Endothelial cell of umbilical vein (primary cell): Measurements from ENCODE around the gene PKDCC. TPM values are rescaled to one million over a fixed set of nuclear protein-coding genes. Genes with fewer than 3 reads are reported as not detected.

Experiments used
- BruUV-seq: library from RNA; stranded (reverse); fragments of 400-500 nt; replicated peaks from 2 replicates; lab custom pipeline; 2021; lab: Mats Ljungman, UMichigan
- CTCF ChIA-PET: fragments of 300-600, 350-600 bp; sonication (Branson Sonifier 250); formaldehyde crosslinking; loops from one replicate; lab custom pipeline; 2021; ENCODE audit warnings: antibody characterized with exemption, inconsistent platforms; lab: Charles Lee
- POLR2A ChIA-PET: fragments of 300-600, 350-600 bp; sonication (Branson Sonifier 250); formaldehyde crosslinking; loops from one replicate; lab custom pipeline; 2021; ENCODE audit warnings: antibody characterized with exemption, inconsistent platforms; lab: Charles Lee
- DNase-seq: peaks from one replicate; pipeline ENCODE4 v3.0.0-alpha.2; 2011; ENCODE audit warnings: low read depth, low spot score
- FAIRE-seq: peaks from 2 replicates; lab custom pipeline; 2011; peaks lifted over from hg19 to GRCh38; lab: Jason Lieb, UNC
- H2AFZ ChIP-seq: 2 replicates; pipeline ENCODE4 v1.6.0; 2012; ENCODE audit warnings: low read depth, low read length, control low read depth, inconsistent platforms
- H3K27ac ChIP-seq: 2 replicates; pipeline ENCODE4 v1.5.1; 2011; ENCODE audit warnings: low read depth, mild to moderate bottlenecking, control low read depth, low read length, moderate library complexity; ENCODE audit not compliant: insufficient read depth
- H3K27me3 ChIP-seq, 2 experiments: 2 replicates each; pipeline versions ENCODE4 v1.6.0 to v1.6.1; 2011; ENCODE audit warnings: low read length in 2 of 2, mixed read lengths in 1 of 2; ENCODE audit not compliant: control insufficient read depth in 2 of 2, insufficient read depth in 2 of 2
- H3K36me3 ChIP-seq, 2 experiments: 2 replicates in 1 of 2; 3 replicates in 1 of 2; pipeline ENCODE4 v1.5.1; 2011; ENCODE audit warnings: low read length in 2 of 2, mild to moderate bottlenecking in 1 of 2, moderate library complexity in 1 of 2; ENCODE audit not compliant: control insufficient read depth in 2 of 2, insufficient read depth in 2 of 2; ENCODE audit errors: extremely low read depth in 1 of 2
- H3K4me1 ChIP-seq: 3 replicates; pipeline ENCODE4 v1.5.1; 2011; ENCODE audit warnings: mild to moderate bottlenecking, low read length; ENCODE audit not compliant: control insufficient read depth, insufficient read depth; ENCODE audit errors: extremely low read depth
- H3K4me2 ChIP-seq: 2 replicates; pipeline ENCODE4 v1.6.1; 2011; ENCODE audit warnings: low read length, control low read depth, mixed read lengths; ENCODE audit not compliant: insufficient read depth
- H3K4me3 ChIP-seq, 3 experiments: fragments of 200-600 bp in 1 of 3; sonication (generic), shearing (Covaris generic) in 1 of 3; replicated peaks in 1 of 3; 2 replicates each; pipeline ENCODE4 v1.5.1; 2011 to 2016; ENCODE audit warnings: control low read depth in 3 of 3, low read length in 3 of 3, mild to moderate bottlenecking in 2 of 3, inconsistent platforms in 1 of 3, low read depth in 1 of 3, moderate library complexity in 1 of 3; ENCODE audit not compliant: insufficient read depth in 1 of 3
- H3K79me2 ChIP-seq: 2 replicates; pipeline ENCODE4 v1.6.0; 2012; ENCODE audit warnings: low read length, inconsistent platforms; ENCODE audit not compliant: control insufficient read depth, insufficient read depth
- H3K9ac ChIP-seq: replicated peaks from 2 replicates; pipeline ENCODE3; 2011; ENCODE audit warnings: low read length, control low read depth; ENCODE audit not compliant: insufficient read depth; ENCODE audit errors: extremely low read depth
- H3K9me1 ChIP-seq: replicated peaks from 3 replicates; pipeline ENCODE4 v1.6.0; 2011; ENCODE audit warnings: mild to moderate bottlenecking, low read length; ENCODE audit not compliant: control insufficient read depth, insufficient read depth; ENCODE audit errors: extremely low read depth
- H3K9me3 ChIP-seq: replicated peaks from 2 replicates; pipeline ENCODE4 v1.5.1; 2012; ENCODE audit warnings: low read length, inconsistent platforms; ENCODE audit not compliant: control insufficient read depth, insufficient read depth
- H4K20me1 ChIP-seq: replicated peaks from 2 replicates; pipeline ENCODE3; 2011; ENCODE audit warnings: mild to moderate bottlenecking, low read length; ENCODE audit not compliant: control insufficient read depth, insufficient read depth; ENCODE audit errors: extremely low read depth
- EZH2 ChIP-seq: IDR thresholded peaks from 2 replicates; pipeline ENCODE4 v1.6.1; 2012; ENCODE audit warnings: borderline replicate concordance, low read depth, mild to moderate bottlenecking, moderate library complexity, low read length, inconsistent platforms; ENCODE audit not compliant: severe bottlenecking
- FOS ChIP-seq: IDR thresholded peaks from 2 replicates; pipeline ENCODE4 v1.6.1; 2011; ENCODE audit warnings: mild to moderate bottlenecking, low read length, moderate library complexity, borderline replicate concordance; ENCODE audit not compliant: insufficient read depth
- GATA2 ChIP-seq: IDR thresholded peaks from 2 replicates; pipeline ENCODE4 v1.7.0; 2011; ENCODE audit warnings: low read depth, mild to moderate bottlenecking, moderate library complexity, mixed read lengths, low read length; ENCODE audit not compliant: insufficient read length, insufficient read depth
- JUN ChIP-seq: IDR thresholded peaks from 2 replicates; pipeline ENCODE4 v1.6.1; 2011; ENCODE audit warnings: borderline replicate concordance, low read depth; ENCODE audit not compliant: insufficient read length, insufficient read depth
- MYC ChIP-seq: IDR thresholded peaks from one replicate; pipeline ENCODE4 v1.6.1; 2011; ENCODE audit warnings: mild to moderate bottlenecking, low read depth, low read length
- POLR2A ChIP-seq: IDR thresholded peaks from 2 replicates; pipeline ENCODE4 v1.6.1; 2012; ENCODE audit warnings: low read depth, mild to moderate bottlenecking, control low read depth, low read length
- POLR2AphosphoS5 ChIP-seq: IDR thresholded peaks from 2 replicates; pipeline ENCODE4 v1.6.1; 2012; ENCODE audit warnings: low read depth, mild to moderate bottlenecking, control low read depth, low read length, moderate library complexity; ENCODE audit not compliant: insufficient read depth
- dilution Hi-C: fragments of 300-500 bp; cut with MboI; formaldehyde crosslinking; loops from one replicate; pipeline ENCODE4 v1.15.0; 2019; ENCODE audit warnings: low sequenced_read_pairs; ENCODE audit not compliant: extremely low pct_ligation_motif_present
- intact Hi-C: fragments of 100-400 bp; cut with micrococcal nuclease; formaldehyde crosslinking; loops from one replicate; pipeline ENCODE4 v1.10.0; 2022
- polyA plus RNA-seq, 4 experiments: library from polyadenylated mRNA; depleted of rRNA in 3 of 4; stranded (reverse) in 3 of 4; unstranded in 1 of 4; fragments of >200 nt; gene quantifications; 2 replicates each; pipeline versions ENCODE4 v1.2.1 to v1.2.3, GENCODE V29; 2011 to 2012; ENCODE audit warnings: missing spikeins in 1 of 4
- total RNA-seq: library from RNA; stranded (reverse); gene quantifications from 2 replicates; pipeline ENCODE4 v1.2.3, GENCODE V29; 2021
- TF ChIP-seq, protein P1 (sequence below), 2 donors: IDR thresholded peaks; 1 replicate in 1 of 2; 2 replicates in 1 of 2; pipeline ENCODE4 v1.5.1; 2011; ENCODE audit warnings: low read length in 2 of 2, mild to moderate bottlenecking in 2 of 2, moderate library complexity in 2 of 2, control low read depth in 1 of 2, inconsistent platforms in 1 of 2, low read depth in 1 of 2; ENCODE audit not compliant: insufficient read depth in 1 of 2; ENCODE audit errors: extremely low read depth in 1 of 2
- TF ChIP-seq, protein P2 (sequence below): IDR thresholded peaks from 2 replicates; pipeline ENCODE4 v1.6.1; 2011; ENCODE audit not compliant: insufficient read depth, insufficient read length

PKDCC gene
- total and polyA plus RNA-seq, 2 donors (not counting 3 experiments of a cell fraction or from before 2014, with no cell fraction given), result 3.0 to 5.9 TPM

DNA sequence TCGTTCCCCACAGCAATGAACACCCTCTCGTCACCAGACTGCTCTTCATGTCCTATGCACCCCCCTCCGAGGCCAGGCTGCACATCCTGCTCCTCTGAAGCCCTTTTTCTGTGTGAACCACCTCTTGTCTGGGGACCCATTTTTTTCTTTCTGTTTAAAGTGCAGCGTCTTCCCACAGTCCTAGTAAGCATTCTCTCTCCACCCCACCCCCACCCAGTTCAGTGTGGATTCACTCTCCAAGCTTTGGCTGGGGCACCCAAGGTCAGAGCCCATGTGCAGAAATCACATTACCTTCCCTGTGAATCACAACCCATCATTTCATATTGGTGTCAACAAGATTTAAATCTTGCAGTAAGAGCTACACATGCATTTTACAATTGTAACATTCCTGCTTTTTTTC is 26.4 kb upstream of the PKDCC start:
- CTCF ChIA-PET, result interaction anchor here (0.5 to 0.6 kb wide), 2 partner anchors 62 to 122 kb away, joined by 3 read pairs; no protein-coding TSS in a partner anchor
- peaks cover 2 to 3% of the 10 kb centered on the region in 2 experiments for H3K27me3 ChIP-seq
- no TSS peak for BruUV-seq

More for the DNA sequence above, 26.4 kb upstream of the PKDCC start:
- intact Hi-C loops (no loop called here), dilution Hi-C loops (no loop called here)
- H3K9me1 ChIP-seq, result no peaks in the 10 kb centered on the region
- H3K79me2 ChIP-seq, result no peaks in the 10 kb centered on the region
- H3K4me3 ChIP-seq, result no peak overlapping the region
- no peak overlapping the region for H3K4me2 ChIP-seq
- no peak overlapping the region for H2AFZ ChIP-seq
- no peak overlapping the region for H3K27ac ChIP-seq
- H4K20me1 ChIP-seq, result no peaks in the 10 kb centered on the region
- TF ChIP-seq GATA2, result no peak
- TF ChIP-seq, protein P1, sequence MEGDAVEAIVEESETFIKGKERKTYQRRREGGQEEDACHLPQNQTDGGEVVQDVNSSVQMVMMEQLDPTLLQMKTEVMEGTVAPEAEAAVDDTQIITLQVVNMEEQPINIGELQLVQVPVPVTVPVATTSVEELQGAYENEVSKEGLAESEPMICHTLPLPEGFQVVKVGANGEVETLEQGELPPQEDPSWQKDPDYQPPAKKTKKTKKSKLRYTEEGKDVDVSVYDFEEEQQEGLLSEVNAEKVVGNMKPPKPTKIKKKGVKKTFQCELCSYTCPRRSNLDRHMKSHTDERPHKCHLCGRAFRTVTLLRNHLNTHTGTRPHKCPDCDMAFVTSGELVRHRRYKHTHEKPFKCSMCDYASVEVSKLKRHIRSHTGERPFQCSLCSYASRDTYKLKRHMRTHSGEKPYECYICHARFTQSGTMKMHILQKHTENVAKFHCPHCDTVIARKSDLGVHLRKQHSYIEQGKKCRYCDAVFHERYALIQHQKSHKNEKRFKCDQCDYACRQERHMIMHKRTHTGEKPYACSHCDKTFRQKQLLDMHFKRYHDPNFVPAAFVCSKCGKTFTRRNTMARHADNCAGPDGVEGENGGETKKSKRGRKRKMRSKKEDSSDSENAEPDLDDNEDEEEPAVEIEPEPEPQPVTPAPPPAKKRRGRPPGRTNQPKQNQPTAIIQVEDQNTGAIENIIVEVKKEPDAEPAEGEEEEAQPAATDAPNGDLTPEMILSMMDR (IDR thresholded peaks at IDR 0.05; ENCODE audit: extremely low read depth in 1 of 2, insufficient read depth in 1 of 2, low read depth in 1 of 2, low read length in 2 of 2), result no peak
- TF ChIP-seq POLR2A, result no peak
- TF ChIP-seq POLR2AphosphoS5, result no peak
- no peak for TF ChIP-seq MYC
- TF ChIP-seq EZH2, result no peak
- TF ChIP-seq JUN, result no peak
- TF ChIP-seq FOS, result no peak
- TF ChIP-seq, protein P2, sequence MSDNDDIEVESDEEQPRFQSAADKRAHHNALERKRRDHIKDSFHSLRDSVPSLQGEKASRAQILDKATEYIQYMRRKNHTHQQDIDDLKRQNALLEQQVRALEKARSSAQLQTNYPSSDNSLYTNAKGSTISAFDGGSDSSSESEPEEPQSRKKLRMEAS, result no peak
- no peaks in the 10 kb centered on the region for H3K9me3 ChIP-seq
- DNase-seq (no peak), FAIRE-seq (no peak)
- H3K9ac ChIP-seq, result no peak overlapping the region
- H3K36me3 ChIP-seq, result no peaks in the 10 kb centered on the region
- POLR2A ChIA-PET, result no interaction called here
- H3K4me1 ChIP-seq, result peaks cover 16% of the 10 kb centered on the region
